ENCODE results near the gene CXXC5.
"Not testable (repeated sequence)": the region's sequence is repeated elsewhere in the genome, so short reads cannot be mapped to it uniquely, and the experiment has no call there.

The CXXC5 gene

DNA sequence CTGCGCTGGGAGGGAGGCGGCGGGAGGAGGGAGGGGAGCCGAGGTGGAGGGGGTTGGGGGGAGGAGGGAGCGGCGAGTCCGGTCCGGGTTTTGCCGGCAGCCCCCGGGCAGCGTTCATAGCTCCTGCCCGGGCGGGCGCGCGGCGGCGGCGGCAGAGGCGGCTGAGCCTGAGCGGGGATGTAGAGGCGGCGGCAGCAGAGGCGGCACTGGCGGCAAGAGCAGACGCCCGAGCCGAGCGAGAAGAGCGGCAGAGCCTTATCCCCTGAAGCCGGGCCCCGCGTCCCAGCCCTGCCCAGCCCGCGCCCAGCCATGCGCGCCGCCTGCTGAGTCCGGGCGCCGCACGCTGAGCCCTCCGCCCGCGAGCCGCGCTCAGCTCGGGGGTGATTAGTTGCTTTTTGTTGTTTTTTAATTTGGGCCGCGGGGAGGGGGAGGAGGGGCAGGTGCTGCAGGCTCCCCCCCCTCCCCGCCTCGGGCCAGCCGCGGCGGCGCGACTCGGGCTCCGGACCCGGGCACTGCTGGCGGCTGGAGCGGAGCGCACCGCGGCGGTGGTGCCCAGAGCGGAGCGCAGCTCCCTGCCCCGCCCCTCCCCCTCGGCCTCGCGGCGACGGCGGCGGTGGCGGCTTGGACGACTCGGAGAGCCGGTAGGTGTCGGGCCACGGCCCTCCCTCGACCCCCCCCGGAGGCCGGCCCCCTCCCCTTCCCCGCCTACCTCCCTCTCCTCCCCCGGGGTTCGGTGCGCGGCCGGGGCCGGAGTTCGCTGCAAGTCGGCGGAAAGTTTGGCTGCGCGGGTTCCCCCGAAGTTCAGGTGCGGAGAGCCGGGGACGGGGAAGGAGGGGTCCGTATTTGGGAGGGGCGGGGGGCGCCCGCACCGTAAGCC lies at the start of gene CXXC5:
CXXC5 (plus strand) TSS at position 145 of the 877 bp plus-strand sequence. CDS start 32,175 bp downstream, outside the sequence.
- FAIRE-seq = no peak

DNA sequence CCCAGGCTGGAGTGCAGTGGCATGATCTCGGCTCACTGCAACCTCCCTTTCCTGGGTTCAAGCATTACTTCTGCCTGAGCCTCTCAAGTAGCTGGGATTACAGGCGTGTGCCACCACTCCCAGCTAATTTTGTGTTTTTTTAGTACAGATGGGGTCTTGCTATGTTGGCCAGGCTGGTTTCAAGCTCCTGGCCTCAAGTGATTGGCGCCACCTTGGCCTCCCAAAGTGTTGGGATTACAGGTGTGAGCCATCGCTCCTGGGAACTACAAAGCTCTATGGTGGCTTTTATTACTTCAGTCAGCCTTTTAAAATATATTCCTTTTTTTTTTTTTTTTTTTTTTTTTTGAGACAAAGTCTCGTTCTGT lies 49.6 kb upstream of the CXXC5 start:
- FAIRE-seq = not testable (repeated sequence)

DNA sequence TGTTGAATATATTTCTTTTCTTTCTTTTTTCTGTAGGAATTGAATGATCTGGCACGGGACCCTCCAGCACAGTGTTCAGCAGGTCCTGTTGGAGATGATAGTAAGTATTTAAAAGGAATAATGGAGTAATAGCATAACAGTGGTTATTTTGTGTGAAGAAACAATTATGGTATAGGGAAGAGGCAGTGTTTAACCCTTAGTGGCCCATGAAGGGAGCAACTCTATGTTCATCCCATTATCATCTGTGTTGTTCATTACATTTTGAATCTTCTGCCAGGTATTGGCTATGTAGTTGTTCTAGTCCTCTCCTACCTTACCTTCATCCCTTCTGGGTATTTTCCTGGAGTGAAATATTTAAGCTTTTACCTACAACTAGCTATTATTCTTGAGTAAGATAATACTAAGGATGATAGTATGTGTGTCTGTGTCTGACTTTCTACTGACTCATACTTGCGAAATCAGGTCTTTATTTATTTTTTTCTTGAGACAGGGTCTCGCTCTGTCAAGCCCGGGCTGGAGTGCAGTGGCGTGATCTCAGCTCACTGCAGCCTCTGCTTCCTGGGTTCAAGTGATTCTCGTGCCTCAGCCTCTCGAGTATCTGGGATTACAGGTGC lies 47.7 kb upstream of the CXXC5 start:
- no peak for FAIRE-seq

DNA sequence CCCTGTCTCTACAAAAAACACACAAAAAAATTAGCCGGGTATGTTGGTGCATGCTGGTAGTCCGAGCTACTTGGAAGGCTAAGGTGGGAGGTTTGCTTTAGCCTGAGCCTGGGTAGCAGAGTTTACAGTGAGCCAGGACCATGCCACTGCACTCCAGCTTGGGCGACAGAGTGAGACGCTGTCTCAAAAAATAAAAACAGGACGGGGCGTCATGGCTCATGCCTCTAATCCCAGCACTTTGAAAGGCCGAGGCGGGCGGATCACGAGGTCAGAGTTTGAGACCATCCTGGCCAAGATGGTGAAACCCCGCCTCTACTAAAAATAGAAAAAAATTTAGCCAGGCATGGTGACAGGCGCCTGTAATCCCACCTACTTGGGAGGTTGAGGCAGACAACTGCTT lies 46.7 kb upstream of the CXXC5 start:
- no peak for FAIRE-seq

DNA sequence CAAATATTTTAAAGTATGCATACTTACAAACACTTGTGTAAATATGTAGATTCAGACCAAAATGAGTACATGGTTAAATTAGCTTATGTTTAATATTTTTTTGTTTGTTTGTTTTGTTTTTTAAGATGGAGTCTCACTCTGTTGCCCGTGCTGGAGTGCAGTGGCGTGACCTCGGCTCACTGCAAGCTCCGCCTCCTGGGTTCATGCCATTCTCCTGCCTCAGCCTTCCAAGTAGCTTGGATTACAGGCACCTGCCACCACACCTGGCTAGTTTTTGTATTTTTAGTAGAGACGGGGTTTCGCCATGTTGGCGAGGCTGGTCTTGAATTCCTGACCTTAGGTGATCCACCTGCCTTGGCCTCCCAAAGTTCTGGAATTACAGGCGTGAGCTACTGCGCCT lies 46.2 kb upstream of the CXXC5 start:
- not testable (repeated sequence) for FAIRE-seq

DNA sequence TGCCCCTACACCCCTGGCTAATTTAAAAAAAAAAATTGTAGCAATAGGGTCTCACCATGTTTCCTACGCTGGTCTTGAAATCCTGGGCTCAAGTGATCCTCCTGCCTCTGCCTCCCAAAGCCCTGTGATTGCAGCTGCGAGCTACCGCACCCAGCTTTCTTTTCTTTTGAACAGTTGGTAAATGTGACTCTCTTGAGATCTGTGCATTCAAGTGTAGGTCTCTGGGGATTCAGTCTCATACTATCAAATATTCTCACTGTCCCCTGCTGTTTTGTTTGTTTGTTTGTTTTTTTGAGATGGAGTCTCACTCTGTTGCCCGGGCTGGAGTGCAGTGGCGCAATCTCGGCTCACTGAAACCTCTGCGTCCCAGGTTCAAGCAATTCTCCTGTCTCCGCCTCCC lies 42.3 kb upstream of the CXXC5 start:
- no peak for FAIRE-seq

DNA sequence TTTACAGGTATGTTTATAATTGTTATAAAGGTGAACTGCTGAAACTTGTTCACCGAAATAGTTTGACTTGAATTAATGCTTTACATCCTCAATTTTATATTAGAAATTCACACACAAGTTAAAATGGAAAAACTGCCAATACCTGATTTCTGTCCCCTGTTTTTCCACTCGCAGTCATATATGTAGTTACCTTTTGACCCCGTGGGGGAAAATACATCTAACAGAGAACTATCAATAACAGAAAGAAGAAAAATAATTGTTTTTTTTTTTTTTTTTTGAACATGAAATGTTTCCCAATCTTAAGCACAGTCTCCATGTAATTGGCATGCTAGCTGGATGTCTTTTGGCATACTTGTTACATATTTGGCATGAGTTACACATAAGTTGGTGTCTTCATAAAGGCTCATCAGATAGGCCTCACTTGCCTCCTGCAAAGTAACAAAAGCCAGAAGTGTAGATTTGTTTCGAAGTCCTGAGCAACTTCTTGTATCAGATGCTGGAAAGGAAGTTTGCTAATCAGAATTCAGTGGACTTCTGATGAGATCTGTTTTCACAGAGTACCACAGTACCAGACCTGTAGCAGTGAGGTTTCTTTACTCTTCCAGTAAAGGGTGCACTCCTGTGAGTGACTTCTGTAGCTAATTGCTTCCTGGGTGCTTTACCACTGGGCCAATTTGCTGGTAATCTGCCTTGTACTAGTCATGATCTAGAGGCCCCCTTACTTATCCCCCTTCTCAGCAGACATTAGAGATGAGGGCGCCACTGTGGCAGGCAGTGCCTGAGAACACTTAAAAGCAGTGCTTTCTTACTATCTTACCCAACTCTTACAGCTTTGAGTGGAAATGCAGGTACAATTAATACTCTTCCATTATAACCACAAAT lies 36.2 kb upstream of the CXXC5 start:
- peak; percentile 36 for FAIRE-seq

DNA sequence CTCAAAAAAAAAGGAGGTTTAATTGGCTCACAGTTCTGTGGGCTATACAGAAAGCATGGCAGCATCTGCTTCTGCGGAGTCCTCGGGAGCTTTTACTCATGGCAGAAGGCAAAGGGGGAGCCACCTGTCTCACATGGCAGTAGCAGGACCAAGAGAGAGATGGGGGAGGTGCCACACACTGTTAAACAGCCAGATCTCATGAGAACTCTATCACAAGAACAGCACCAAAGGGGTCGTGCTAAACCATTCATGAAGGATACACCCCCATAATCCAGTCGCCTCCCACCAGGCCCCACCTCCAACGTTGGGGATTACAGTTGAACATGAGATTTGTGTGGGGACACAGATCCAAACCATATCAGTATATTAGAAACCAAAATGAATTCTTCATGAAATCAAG lies 28.3 kb upstream of the CXXC5 start:
- no peak for FAIRE-seq

DNA sequence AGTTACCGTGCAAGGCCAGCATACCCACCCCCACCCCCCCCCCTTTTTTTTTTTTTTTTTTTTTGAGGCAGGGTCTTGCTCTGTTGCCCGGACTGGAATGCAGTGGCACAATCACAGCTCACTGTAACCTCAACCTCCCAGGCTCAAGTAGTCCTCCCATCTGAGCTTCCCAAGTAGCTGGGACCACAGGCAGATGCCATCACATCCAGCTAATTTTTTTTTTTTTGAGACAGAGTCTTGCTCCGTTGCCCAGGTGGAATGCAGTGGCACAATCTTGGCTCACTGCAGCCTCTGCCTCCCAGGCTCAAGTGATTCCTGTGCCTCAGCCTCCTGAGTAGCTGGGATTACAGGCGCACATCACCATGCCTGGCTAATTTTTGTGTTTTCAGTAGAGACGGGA lies 22.8 kb upstream of the CXXC5 start:
- not testable (repeated sequence) for FAIRE-seq

DNA sequence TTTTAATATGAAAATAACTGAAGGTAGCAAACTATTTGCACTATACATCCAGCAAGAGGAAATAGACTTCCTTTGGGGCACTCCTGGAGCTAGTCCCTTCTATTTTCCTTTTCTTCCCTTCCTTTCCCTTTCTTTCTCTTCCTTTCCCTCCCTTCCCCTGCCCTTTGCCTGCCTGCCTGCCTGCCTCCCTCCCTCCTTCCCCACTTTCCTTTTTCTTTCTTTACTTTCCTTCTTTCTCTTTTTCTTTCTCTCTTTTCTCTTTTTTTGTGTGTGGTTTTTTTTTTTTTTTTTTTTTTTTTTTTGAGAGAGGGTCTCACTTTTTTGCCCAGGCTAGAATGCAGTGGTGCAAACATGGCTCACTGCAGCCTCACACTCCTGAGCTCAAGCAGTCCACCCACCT lies 17.3 kb upstream of the CXXC5 start:
- no peak for FAIRE-seq

DNA sequence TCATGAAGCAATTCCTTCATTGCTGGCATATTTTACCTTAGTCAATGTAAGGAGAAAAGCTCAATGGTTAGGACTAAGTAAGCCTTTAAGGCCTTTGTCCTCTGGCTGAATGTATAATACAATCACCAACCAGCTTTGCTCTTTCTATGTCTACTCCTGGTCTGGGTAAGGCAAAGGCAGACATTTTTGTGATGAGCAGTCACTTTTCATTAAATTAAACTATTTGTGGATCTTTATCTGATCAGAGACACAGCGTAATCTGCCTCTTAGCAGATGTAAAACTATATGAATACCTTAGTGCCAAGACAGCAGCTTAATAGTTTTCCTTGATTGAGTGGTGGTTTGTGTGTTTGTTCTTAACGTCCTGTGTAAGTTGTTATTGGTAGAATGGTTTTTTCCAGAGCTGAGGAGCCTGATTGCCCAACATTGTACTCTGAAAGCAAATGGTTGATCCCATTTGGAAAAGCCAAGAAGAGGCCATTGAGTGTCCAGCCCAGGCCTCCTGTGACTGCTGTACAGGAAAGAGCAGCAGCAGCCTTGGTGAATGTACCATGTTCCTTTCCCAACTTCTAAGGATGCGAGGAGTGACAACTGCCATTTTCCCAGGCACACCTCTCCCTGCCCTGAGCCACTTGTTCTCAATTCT lies 16.5 kb upstream of the CXXC5 start:
- no peak for FAIRE-seq

DNA sequence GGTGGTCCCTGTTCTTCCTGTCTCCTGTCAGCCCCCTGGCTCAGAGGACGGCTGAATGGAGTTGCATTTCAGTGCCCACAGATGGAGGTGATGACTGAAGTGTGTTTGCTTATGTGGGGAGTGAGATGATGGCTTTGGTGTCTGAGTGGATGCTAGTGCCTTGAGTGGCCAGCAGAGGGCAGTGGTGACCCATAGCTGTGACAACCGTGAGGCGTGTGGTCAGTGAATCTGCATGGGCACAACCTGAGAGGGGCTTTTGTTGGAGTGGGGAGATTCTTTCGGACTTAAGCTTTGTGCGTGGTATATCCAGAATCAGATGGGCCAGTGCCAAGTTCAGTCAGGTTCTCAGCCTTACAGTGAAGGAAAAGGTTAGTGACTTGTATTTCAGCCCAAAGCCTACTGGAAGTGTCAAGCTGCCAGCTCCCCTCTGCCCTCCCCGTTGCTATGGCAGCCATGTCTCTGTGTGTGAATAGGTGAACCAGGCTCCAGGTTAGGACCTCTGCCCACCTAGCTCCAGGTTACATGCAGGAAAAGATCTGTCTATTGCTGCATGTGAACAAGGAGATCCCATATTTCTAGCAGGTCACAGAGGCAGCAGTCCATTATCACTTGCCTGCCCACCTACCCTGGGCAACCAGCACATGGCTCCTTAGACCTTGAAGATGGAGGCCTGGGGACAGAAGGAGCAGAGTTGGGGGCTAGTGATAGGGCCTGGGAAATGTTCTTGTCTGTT lies 14.7 kb upstream of the CXXC5 start:
- FAIRE-seq = no peak

DNA sequence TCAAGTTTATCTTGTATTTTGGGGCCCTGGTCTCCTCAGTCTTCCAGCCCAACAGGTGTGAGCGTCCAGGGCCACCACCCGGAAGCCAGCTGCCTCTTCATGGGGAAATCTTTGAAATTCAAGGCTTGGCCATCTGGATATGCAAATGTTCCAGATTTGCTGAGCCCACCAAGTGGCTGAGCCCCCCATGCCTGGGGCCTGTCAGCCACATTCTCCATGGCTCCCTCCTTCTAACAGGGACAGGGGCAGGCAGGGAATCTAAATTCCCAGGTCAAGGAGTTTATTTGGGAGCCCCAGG lies 14.2 kb upstream of the CXXC5 start:
- FAIRE-seq = no peak

DNA sequence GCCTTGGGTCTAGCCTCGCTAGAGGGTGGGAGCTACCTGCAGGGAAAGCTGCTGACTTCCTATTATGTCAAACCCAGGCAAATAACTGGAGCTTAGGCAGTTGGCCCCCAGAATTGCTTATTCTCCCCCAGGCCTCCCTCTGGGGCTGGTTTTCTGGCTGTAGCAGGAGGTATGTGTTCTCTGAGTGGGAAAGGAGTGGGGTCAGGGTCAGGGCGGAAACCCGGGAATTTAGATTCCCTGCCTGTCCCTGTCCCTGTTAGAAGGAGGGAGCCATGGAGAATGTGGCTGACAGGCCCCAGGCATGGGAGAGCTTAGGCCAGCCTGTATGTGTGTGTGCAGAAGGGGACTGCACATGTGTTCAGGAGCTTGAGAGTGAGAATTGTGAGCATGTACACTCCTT lies 13.6 kb upstream of the CXXC5 start:
- no peak for FAIRE-seq

DNA sequence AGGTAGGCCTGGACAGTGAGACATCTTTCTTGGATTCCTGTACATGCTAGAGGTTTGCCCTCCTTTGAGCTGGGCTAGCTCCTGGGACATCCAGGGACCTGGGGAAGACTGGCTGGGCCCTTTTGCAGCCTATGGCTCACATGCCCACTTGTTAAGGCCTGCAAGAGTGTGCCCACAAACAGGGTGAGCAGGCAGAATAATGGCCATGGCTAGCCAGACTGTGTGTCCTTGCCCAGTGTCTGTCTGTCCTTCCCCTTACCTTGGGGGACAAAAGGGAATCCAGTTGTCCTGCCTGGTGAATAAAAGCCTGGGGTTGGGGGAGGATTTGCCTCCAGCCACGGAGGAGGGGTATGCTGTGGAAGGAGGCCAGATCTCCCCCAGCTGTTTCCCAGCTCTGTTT lies 13.0 kb upstream of the CXXC5 start:
- no peak for FAIRE-seq

DNA sequence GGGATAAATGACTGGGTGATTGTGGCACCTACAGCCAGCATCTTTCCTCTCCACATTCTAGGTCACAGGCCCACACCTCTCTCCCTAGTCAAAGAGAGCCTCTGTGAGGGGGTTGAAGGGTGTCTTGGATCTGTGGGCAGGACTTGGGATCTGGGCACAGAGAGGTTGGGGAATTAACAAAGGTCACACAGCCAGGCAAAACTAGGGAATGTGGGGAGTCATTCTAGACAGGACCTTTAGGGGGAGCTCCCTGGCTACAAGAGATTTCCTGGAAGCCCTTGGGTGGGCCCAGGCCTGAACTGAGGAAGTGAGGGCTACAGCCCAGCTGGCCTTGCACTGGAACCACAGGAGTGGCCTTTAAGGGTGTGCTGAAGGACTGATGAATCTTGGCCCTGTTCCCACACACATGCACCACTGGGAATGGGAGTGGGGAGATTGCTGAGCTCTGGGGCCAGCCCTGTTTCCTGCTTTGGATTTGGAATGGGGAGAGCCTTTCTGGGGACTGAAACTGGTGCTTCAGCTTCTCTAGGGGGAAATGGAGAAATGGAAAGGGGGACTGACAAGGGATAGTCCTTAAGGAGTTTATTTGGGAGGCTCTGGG lies 12.4 kb upstream of the CXXC5 start:
- no peak for FAIRE-seq

DNA sequence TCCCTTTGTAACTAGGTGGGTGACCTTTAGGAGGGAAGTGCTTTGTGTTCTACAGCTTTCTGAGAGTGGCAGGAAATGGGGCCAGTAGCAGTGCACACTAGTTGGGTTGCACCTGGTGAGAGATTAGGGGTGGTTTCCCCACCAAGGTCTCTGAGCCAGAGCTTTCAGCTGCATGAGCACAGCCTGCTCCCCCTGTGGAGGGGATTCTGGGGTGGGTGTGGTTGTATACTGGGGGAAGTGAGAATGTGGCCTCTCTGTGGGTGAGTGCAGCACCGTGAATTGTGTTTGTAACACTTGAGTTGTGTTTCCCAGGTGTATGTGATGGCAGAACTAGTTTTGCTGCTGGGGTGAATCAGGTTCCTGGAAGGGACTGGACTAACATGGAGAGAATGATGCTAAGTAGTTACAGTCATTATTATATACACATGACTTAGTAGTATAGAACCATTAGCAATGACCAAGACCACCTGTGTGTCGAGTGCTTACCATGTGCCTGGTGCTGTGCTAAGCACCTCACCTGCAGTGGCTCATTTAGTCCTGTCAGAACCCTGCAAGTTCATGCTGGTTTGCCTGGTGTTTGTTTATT lies 11.8 kb upstream of the CXXC5 start:
- FAIRE-seq = no peak

DNA sequence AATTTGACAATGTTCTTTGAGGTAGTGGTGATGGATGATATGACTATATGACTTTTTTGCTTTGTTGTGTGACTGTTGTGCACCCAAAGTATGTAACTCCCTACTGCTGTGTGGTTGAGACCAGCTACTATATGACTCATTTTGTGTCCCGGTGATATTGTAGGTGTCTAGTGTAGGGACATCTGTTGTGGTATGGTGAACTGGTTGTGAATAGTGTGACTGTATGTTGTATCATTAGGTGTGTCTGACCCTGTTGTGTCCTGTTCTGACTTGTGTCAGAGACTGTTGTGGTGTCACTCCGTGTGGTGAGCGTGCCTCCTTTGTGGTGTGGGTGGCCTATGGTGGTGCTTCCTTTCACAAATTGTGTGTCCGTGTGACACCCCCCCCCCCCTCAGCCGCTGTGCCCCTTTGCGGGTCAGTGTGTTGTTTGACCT lies 11.2 kb upstream of the CXXC5 start:
- no peak for FAIRE-seq

DNA sequence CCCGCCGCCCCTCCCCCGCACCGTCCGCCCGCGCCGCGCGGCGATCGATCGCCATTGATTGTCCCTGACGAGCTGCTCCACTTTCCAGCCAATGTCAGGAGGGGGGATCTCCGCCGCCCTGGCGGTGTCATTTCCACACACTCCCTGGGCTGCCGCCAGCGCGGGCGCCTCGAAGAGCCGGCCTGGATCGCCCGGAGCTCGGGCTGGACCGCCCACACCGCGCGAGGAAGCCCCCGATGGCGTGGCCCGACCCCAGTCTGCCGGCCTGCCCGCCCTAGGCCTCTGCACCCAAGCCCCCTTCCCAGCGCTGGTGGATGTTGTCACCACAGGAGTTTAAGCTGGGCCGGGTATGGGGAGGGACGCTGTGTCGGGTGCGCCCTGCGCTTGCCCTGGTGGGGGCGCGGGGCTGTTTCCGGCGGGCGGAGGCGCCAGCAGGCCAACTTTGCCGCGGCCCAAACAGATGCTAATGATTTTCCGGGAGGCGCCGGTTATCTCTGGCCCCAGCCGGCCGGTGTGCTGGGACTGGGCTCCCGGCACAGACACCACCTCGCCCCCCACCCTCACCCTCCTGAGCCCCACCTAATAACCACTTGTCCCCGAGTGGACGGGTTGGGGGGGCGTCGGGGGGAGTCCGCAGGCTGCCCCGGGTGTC lies 10.6 kb upstream of the CXXC5 start:
- FAIRE-seq = no peak

DNA sequence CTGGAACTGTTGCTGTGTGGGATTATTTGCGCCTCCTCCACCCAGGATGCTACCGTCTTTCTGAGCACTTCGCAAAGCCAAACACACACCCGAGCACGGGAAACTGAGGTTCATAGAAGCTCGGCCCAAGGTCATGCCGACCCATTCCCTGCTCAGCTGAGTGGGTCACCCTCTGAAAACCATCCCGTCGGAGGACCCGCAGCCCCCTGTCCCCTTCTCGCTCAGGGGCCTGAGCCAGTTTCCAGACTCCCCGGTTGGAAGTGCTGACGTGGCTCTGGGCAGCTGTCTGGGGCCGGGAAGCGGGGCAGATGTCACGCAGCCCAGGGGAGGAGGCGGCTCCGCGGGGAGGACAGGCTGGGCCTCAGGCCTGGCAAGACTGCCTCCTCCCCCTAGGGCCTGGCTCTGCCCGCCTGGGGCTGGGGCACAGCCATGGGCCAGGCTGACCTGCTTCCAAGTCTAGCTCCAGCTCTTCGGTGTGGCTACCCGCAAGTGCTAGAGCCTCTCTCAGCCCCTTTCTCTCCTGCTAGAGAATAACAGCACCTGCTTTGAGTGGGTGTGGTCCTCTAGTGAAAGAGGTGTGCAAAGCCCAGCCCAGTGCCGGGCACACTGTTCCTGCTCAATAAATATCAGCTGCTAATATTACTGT lies 9.9 kb upstream of the CXXC5 start:
- FAIRE-seq = no peak

All from islet of Langerhans (tissue), 1 donor.